SJCRH30 (cell line): ENCODE results near the gene MKRN3. TPM values are rescaled to one million over a fixed set of nuclear protein-coding genes. Genes with fewer than 3 reads are reported as not detected.
A peak's percentile ranks its signal among the peaks of the same experiment; 100 is the strongest.
"Not testable (repeated sequence)": the region's sequence is repeated elsewhere in the genome, so short reads cannot be mapped to it uniquely, and the experiment has no call there.

Experiments
- DNase-seq, 2 experiments: peaks; one replicate each; pipeline ENCODE4 v3.0.0-alpha.2; 2015 to 2020
- H3K27ac ChIP-seq: fragments of 250-450 bp; sonication (Bioruptor Pico); 2 replicates; pipeline ENCODE4 v1.5.1; 2020; ENCODE audit warnings: mild to moderate bottlenecking, moderate library complexity
- H3K27me3 ChIP-seq: fragments of 250-450 bp; sonication (Bioruptor Pico); 2 replicates; pipeline ENCODE4 v1.5.1; 2020; ENCODE audit warnings: mild to moderate bottlenecking, moderate library complexity
- H3K36me3 ChIP-seq: fragments of 250-450 bp; sonication (Bioruptor Pico); 2 replicates; pipeline ENCODE4 v1.5.1; 2020; ENCODE audit warnings: mild to moderate bottlenecking, moderate library complexity
- H3K4me1 ChIP-seq: fragments of 250-450 bp; sonication (Bioruptor Pico); 2 replicates; pipeline ENCODE4 v1.5.1; 2020; ENCODE audit warnings: mild to moderate bottlenecking, moderate library complexity
- H3K4me3 ChIP-seq: fragments of 250-450 bp; sonication (Bioruptor Pico); 2 replicates; pipeline ENCODE4 v1.5.1; 2020; ENCODE audit warnings: mild to moderate bottlenecking, moderate library complexity
- H3K9me3 ChIP-seq: fragments of 250-450 bp; sonication (Bioruptor Pico); replicated peaks from 2 replicates; pipeline ENCODE4 v1.5.1; 2020; ENCODE audit warnings: mild to moderate bottlenecking, moderate library complexity
- total RNA-seq: library from RNA; depleted of rRNA; stranded (reverse); fragments of >200 nt; shearing (Covaris generic); gene quantifications from 2 replicates; pipeline ENCODE4 v1.2.3, GENCODE V29; 2014

The MKRN3 gene
- total RNA-seq, 1 experiment from 2014 or later = 4.8 TPM

DNA sequence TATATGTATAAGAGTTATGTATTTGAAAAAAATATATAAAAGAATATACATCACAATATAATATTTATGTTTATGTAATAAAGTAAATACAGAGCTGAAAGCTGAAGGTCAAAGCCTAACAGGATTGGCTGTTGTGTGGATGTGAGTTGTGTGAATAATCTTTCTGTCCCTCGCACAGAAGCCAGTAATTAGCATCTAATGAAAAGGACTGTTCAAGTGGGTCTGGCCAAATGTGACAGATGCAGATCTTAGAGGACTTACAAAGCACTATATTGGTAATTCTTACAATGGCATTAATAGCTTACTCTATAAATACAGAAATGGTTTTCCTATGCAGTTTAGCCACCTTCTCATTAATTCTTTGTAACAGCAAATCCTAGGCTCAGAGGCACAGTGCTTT lies 2.4 kb downstream of the MKRN3 start:
- DNase-seq = no peak
- Histone ChIP-seq H3K27ac (no peak overlapping the region), H3K36me3 (no peaks in the 10 kb centered on the region), H3K4me1 (no peaks in the 10 kb centered on the region; the same call in 1 of the 2 replicates), H3K27me3 (no peaks in the 10 kb centered on the region), H3K4me3 (no peak overlapping the region), H3K9me3 (no peaks in the 10 kb centered on the region)

DNA sequence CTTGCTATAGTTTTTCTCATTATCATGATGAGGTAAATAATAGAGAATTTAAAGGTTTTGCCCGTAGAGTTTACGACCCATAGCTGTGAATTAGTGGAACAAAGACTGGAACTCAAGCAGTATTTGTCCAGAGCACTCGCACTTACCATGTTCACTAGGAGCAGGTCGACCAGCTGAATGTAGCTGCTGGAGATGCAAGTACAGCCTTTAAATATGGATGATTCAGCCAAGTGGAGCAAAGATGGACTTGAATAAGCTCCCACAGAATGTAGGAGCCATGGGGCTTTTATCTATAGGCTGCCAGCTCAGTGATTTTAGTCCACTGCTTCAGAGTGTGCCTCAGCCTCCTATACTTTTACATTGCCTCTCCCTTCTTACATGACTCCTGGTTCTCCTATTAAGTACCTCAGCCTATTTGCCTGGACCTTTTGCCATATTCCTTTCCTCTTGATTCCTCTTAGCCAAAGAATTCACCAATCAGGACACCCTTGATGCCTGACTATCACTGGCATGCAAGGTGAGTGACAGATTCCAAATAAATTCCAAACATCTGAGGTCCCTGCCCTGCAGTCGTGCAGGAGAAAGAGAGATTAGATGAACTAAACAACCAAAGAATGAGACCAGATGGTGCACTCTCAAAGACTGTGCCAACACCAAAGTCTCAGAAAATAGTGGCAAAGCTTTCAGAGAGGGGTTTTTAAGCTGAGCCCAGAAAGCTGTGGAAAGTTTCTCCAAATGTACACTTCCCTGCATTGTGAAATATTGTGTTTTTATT lies 3.9 kb downstream of the MKRN3 start:
- no peaks in the 10 kb centered on the region; the same call in 1 of the 2 replicates for H3K4me1 ChIP-seq
- H3K27ac ChIP-seq = no peak overlapping the region
- no peak overlapping the region for H3K4me3 ChIP-seq
- H3K27me3 ChIP-seq = no peaks in the 10 kb centered on the region
- no peak for DNase-seq
- no peaks in the 10 kb centered on the region for H3K36me3 ChIP-seq
- no peaks in the 10 kb centered on the region for H3K9me3 ChIP-seq

DNA sequence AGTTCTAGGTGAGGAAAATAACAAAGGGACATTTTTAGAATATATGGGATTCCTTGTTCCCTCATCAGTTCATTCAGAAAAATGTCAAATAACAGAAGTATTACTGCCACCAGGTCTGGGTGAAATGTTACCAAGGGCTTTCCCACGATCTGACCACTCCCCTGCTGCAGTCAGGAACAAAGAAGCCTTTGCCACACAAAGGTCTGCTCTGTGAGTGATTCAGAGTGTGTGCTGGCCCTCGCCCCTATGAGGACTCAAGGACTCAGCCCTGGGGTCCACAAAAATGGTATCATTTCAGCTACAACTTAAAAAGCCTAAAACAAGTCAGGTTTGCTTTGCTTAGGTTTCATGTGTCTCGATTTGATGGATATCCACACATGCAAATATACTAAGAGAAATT lies 5.0 kb downstream of the MKRN3 start:
- Histone ChIP-seq H3K36me3 (no peaks in the 10 kb centered on the region), H3K27me3 (no peaks in the 10 kb centered on the region), H3K27ac (no peak overlapping the region), H3K4me1 (no peaks in the 10 kb centered on the region; the same call in 1 of the 2 replicates), H3K4me3 (no peak overlapping the region), H3K9me3 (no peaks in the 10 kb centered on the region)
- peak in 1 of 2 experiments; percentile 9 for DNase-seq

DNA sequence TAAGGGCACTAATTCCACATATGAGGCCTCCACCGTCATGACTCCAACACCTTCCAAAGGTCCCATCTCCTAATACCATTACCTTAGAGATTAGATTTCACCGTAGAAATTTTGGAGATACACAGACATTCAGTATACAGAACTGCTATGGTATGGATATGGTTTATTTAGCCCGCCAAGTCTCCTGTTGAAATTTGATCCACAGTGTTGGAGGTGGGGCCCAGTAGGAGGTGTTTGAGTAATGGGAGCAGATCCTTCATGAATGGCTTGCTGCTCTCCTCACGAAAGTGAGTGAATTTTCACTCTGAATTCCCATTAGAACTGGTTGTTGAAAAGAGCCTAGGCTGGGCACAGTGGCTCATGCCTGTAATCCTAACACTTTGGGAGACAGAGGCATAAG lies 7.4 kb downstream of the MKRN3 start:
- no peaks in the 10 kb centered on the region for H3K27me3 ChIP-seq
- peak in 1 of 2 experiments; percentile 5 for DNase-seq
- no peaks in the 10 kb centered on the region for H3K4me1 ChIP-seq
- H3K36me3 ChIP-seq = no peaks in the 10 kb centered on the region
- H3K27ac ChIP-seq = no peak overlapping the region
- no peak overlapping the region for H3K4me3 ChIP-seq
- no peaks in the 10 kb centered on the region for H3K9me3 ChIP-seq

DNA sequence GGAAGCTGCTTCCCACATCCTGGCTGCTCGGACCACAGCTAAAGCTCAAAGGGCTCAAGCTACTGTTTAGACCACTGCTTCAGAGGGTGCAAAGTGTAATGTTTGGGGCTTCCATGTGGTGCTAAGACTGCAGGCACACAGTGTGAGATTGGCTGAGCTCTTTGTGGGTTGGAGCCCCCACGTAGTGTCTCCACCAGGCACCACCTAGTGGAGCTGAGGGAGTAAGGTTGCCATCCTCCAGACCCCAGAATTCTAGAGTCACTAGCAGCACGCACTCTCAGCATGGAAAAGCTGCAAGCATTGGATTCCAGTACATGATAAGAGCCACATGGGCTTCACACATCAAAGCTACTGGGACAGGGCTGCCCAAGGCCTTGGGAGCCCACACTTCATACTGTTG lies 9.3 kb downstream of the MKRN3 start:
- Histone ChIP-seq H3K36me3 (no peaks in the 10 kb centered on the region), H3K27ac (no peak overlapping the region), H3K4me3 (no peak overlapping the region), H3K4me1 (no peaks in the 10 kb centered on the region), H3K9me3 (no peaks in the 10 kb centered on the region), H3K27me3 (no peaks in the 10 kb centered on the region)
- DNase-seq = no peak

DNA sequence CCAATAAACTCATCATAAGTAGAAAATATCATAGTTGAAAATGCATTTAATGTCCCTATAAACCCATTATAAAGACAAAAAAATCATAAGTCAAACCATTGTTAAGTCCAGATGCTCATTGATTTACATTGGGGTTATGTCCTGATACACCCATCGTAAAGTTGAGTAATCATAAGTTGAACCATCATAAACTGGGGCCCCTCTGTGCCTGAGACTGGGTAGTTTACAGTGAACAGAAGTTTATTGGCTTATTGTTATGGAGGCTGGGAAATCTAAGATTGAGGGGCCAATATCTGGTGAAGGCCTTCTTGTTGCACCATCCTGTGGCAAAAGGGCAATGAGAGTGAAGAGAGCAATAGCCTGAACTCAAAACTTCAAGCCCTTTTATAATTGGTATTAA lies 10.6 kb downstream of the MKRN3 start:
- Histone ChIP-seq H3K27ac (no peak overlapping the region), H3K9me3 (no peaks in the 10 kb centered on the region), H3K4me3 (no peak overlapping the region), H3K27me3 (no peaks in the 10 kb centered on the region), H3K36me3 (no peaks in the 10 kb centered on the region), H3K4me1 (no peaks in the 10 kb centered on the region)
- no peak for DNase-seq

DNA sequence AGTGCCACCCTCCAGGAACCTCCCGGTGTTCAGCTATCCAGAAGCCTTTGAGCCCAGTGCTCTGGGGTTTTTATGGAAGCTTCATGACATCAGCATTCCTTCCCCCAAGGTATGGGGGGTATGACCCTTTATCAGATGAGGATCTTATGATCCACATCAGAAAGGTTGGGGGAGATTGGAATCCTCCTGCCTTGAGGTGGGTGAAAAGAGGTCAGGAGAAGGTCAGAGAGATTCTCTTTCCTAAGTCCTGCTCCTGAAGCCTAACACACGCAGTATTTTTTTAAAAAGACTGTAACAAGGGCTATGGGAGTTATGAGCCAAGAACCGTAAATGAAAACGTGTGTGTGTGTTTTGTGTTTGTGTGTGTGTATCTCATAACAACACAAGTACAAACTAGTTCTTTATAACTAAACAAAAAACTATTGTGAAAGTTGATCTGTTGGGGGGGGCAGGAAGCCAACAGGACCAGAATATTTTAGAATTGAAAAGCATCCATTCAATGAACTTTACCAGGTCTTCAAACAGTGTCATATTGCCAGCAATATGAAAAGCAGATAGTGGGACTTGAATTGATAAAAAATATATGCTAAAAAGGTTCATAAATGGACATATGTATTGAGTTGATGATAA lies 13.2 kb downstream of the MKRN3 start:
- DNase-seq = no peak
- Histone ChIP-seq H3K36me3 (no peaks in the 10 kb centered on the region), H3K9me3 (no peaks in the 10 kb centered on the region), H3K27ac (no peak overlapping the region), H3K4me1 (no peaks in the 10 kb centered on the region), H3K27me3 (no peaks in the 10 kb centered on the region), H3K4me3 (no peak overlapping the region)

DNA sequence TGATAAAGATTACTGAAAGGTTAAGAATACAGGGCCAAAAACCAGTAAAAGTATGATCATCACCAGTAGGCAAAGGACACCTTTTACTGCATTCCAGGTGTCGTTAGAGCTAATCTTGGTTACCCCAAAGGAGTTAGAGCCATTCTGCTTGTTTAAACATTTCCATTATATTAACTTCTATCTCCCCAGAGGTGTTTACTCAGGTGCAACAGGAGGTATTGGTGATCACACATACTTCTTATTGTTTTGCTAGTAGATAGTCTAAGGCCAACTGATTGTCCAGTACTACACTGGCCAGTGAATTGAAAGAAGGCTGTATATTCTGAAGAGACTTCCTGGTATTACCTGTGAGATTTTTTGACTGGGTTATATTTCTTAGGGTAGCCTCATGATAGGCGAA lies 22.8 kb downstream of the MKRN3 start:
- Histone ChIP-seq H3K36me3 (no peaks in the 10 kb centered on the region), H3K4me3 (no peak overlapping the region), H3K4me1 (no peaks in the 10 kb centered on the region), H3K27ac (no peak overlapping the region), H3K27me3 (no peaks in the 10 kb centered on the region), H3K9me3 (no peaks in the 10 kb centered on the region)
- DNase-seq = no peak

DNA sequence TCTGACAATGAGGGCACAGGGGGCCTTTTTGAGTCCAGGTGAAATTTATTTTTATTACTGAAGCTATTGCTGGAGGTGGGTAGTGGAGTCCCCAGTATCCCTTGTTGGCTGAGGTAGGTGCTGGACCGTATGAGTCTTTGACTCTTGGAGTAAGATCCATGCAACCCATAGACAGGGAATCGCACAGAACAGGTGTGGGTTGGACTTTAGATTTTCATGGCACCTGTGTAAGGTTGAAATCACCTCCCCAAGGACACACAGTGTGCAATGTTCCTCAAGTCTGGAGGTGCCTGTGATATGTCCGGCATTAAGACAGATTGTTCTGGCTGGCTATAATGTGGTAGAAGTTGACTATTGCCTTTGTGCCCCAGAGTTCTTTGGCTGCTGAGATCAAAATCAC lies 23.5 kb downstream of the MKRN3 start:
- no peaks in the 10 kb centered on the region for H3K9me3 ChIP-seq

DNA sequence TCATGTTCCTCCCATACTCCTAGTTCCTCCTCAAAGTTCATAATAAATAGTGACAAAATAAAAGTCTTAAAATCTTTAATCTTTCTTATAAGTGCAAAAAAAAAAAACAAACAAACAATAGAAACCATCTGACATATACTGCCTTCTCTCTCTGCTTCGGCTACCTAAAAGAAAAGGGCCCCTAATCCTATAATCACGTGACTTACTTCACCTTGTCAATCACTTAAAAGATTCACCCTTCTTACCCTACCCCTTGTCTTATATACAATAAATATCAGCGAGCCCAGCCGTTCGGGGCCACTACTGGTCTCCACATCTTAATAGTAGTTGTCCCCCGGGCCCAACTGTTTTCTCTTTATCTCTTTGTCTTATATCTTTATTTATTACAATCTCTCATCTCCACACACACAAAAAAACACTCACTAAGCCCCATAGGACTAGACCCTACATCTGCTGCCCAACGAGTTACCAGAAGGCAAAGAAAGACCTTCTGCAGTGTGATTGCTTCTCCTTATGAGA lies 28.8 kb downstream of the MKRN3 start:
- Histone ChIP-seq H3K27me3 (no peaks in the 10 kb centered on the region), H3K27ac (no peak overlapping the region), H3K4me3 (no peak overlapping the region)

More for the DNA sequence above, 23.5 kb downstream of the MKRN3 start:
- no peak overlapping the region for H3K4me3 ChIP-seq
- DNase-seq = no peak
- H3K27me3 ChIP-seq = no peaks in the 10 kb centered on the region
- no peaks in the 10 kb centered on the region for H3K36me3 ChIP-seq
- H3K4me1 ChIP-seq = no peaks in the 10 kb centered on the region
- no peak overlapping the region for H3K27ac ChIP-seq

DNA sequence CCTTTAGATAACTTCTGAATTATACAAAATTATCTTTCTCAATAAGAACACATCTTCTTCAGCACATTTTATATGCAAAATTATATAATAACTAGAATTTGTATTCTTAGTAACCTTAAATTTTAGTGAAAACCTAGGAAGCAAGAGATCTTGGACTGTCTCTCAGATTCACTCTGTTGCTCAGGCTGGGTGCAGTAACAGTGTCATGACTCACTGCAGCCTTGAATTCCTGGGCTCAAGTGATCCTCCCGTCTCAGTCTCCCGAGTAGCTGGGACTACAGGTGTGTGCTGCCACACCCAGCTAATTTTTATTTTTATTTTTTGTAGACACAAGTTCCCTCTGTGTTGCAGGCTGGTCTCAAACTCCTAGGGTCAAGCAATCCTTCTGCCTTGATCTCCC lies 29.9 kb downstream of the MKRN3 start:
- H3K4me1 ChIP-seq = no peaks in the 10 kb centered on the region
- H3K9me3 ChIP-seq = no peaks in the 10 kb centered on the region
- H3K4me3 ChIP-seq = no peak overlapping the region
- no peak overlapping the region for H3K27ac ChIP-seq
- H3K36me3 ChIP-seq = no peaks in the 10 kb centered on the region
- no peak for DNase-seq
- no peaks in the 10 kb centered on the region for H3K27me3 ChIP-seq

More for the DNA sequence above, 28.8 kb downstream of the MKRN3 start:
- Histone ChIP-seq H3K36me3 (no peaks in the 10 kb centered on the region), H3K9me3 (no peaks in the 10 kb centered on the region), H3K4me1 (no peaks in the 10 kb centered on the region)
- DNase-seq = no peak

DNA sequence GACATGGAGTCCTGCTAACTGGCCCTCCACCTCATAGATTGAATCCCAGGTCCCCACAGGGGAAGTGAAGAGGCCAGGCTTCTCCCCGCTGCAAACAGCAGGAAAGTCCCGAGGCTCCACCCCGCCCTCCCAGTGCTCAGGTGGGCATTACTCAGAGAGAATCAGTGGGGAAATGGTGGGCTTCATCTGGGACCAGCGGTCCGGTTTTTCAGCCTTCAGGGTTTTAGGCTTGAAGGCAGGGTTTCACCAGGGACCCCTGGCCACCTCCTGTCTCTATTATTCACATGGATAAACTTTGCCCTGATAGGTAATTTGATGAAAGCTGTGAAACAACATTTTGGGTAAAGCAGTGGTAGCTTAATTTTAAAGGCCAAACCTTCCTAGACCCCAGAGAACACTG lies 31.3 kb downstream of the MKRN3 start:
- Histone ChIP-seq H3K4me3 (no peak overlapping the region), H3K9me3 (no peaks in the 10 kb centered on the region), H3K27ac (no peak overlapping the region), H3K4me1 (no peaks in the 10 kb centered on the region), H3K36me3 (no peaks in the 10 kb centered on the region), H3K27me3 (no peaks in the 10 kb centered on the region)
- no peak for DNase-seq

DNA sequence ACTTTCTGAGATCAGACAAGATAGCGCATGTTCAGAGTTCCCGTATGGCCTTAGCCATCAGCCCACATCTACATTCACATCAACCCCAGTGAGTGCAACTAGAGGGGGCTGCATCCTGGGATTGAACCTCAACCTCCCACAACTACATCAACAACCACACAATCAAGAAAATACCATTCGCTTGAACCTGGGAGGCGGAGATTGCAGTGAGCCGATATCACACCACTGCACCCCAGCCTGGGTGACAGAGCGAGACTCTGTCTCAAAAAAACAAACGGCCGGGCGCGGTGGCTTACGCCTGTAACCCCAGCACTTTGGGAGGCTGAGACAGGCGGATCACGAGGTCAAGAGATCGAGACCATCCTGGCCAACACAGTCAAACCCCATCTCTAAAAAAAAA lies 31.8 kb downstream of the MKRN3 start:
- DNase-seq = not testable (repeated sequence)

DNA sequence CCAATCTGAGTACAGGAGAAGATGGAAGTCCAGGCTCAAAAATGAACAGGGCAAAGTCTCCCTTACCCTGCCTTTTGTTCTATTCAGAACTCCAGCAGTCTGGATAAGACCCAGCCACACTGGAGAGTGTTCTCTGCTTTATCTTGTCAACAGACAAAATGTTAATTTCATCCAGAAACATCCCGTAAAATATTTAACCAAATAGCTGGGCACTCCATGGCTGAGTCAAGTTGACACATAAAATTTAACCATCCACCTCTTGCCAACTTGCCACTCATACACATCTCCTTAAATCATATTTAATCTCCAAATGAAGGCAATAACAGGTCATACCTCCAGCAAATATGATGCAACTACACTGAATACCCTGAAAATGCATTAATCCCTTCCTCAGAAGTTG lies 33.6 kb downstream of the MKRN3 start:
- H3K4me1 ChIP-seq = no peaks in the 10 kb centered on the region
- no peak for DNase-seq
- no peaks in the 10 kb centered on the region for H3K27me3 ChIP-seq
- no peaks in the 10 kb centered on the region for H3K9me3 ChIP-seq
- H3K36me3 ChIP-seq = no peaks in the 10 kb centered on the region
- H3K4me3 ChIP-seq = no peak overlapping the region
- no peak overlapping the region for H3K27ac ChIP-seq

More for the DNA sequence above, 31.8 kb downstream of the MKRN3 start:
- H3K27me3 ChIP-seq, H3K27ac ChIP-seq, H3K9me3 ChIP-seq, H3K4me3 ChIP-seq, H3K4me1 ChIP-seq, H3K36me3 ChIP-seq: not testable (repeated sequence)

DNA sequence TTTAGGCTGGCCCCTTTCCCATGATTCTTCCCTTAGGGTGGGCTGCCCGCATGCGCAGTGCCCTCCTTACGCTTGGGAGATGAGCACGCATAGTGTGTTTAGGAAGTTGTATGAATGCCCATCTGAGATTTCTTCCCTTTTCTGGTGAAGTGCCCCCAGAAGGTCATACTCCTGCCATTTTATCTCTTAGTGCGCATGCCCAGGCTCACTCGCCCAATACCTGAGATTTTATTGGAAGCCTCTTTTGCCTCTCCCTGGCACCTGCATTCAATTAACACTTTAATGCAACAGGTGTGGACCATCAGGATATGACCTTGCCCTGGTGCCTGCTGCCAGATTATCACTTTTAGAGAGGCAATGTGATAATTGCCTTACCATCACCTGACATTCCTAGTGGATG lies 36.6 kb downstream of the MKRN3 start:
- Histone ChIP-seq H3K27ac (no peak overlapping the region), H3K4me3 (no peak overlapping the region), H3K4me1 (no peaks in the 10 kb centered on the region), H3K27me3 (no peaks in the 10 kb centered on the region), H3K9me3 (no peaks in the 10 kb centered on the region), H3K36me3 (no peaks in the 10 kb centered on the region)
- DNase-seq = no peak
